Non-pigmented ciliary epithelial cell (primary cell): ENCODE measurements around the gene CCDC61.

Source experiments
- DNase-seq: peaks from one replicate; pipeline ENCODE4 v3.0.0-alpha.2; 2010; ENCODE audit warnings: low read depth

Gene CCDC61, protein sequence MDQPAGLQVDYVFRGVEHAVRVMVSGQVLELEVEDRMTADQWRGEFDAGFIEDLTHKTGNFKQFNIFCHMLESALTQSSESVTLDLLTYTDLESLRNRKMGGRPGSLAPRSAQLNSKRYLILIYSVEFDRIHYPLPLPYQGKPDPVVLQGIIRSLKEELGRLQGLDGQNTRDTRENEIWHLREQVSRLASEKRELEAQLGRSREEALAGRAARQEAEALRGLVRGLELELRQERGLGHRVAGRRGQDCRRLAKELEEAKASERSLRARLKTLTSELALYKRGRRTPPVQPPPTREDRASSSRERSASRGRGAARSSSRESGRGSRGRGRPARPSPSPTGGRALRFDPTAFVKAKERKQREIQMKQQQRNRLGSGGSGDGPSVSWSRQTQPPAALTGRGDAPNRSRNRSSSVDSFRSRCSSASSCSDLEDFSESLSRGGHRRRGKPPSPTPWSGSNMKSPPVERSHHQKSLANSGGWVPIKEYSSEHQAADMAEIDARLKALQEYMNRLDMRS

DNA sequence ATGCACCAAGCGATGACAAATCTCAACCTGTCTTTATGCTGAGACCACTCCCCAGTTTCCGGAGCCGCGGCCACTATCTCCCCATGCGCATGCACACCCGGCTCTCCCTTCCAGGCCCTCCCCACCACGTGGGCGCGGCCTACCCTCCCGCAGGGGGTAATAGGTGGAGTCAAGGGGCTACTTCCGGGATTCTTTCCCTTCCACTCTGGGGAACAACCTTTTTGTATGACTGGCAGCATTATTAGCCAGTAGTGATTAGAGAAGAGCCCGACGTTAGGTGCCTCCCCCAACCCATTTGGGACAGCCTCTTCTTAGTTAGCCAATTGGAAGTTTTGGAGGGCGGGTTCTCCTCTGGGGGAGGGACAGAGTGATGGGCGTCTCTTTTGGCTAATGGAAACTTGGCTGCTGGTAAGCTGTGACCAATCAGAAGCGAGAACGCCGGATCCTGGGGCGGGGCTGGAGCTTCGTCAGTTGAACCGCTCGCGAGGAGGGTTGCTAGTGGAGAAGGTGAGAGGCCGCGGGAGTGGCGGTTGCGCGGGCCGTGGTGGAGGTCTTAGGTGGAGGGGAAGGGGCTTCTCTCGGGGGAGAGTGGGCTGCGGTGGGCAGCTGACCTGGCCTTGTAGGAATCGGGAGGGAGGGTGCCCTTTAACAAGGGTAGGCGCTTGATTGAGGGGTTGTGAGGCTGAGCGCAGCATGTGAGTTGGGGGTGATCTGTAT, at the start of gene CCDC61:
Gene CCDC61, plus strand, starts transcription at position 470 of the 717 bp plus-strand sequence. CDS start 7,552 bp downstream, outside the sequence.
- peak; percentile 99 for DNase-seq

DNA sequence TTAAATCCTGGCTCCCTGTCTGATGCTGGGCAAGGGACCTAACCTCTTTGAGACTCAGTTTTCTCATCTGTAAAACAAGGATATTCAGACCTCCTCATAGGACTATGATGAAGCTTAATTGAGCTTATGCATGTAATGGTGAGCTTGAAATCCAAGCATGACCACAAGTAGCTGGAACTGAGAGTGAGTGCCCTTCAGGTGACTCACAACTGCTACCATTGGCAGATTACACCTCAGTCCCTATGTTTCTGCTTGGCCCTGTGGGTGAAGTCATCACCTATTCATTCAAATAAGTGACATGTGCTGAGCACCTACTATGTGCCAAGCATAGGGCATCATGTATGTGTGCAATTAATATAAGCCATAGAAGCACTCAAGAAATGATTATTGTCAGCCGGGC, 47.3 kb upstream of the CCDC61 start:
- DNase-seq: no peak

DNA sequence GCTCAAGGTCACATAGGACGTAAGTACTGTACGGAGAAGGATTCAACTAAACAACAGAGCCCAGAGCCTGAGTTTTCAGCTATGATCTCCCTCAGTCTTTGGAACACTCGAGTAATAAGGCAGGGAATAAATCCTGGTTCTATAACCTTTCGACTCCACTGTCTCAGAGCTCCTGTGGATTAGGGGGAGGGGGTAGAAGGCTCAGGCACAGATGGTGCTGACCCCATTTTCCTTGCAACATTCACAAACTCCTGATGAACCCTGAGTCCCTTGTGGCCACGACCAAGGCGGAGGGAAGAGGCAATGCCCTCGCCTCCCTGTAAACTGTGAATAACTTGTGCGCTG, 43.0 kb upstream of the CCDC61 start:
- no peak for DNase-seq

DNA sequence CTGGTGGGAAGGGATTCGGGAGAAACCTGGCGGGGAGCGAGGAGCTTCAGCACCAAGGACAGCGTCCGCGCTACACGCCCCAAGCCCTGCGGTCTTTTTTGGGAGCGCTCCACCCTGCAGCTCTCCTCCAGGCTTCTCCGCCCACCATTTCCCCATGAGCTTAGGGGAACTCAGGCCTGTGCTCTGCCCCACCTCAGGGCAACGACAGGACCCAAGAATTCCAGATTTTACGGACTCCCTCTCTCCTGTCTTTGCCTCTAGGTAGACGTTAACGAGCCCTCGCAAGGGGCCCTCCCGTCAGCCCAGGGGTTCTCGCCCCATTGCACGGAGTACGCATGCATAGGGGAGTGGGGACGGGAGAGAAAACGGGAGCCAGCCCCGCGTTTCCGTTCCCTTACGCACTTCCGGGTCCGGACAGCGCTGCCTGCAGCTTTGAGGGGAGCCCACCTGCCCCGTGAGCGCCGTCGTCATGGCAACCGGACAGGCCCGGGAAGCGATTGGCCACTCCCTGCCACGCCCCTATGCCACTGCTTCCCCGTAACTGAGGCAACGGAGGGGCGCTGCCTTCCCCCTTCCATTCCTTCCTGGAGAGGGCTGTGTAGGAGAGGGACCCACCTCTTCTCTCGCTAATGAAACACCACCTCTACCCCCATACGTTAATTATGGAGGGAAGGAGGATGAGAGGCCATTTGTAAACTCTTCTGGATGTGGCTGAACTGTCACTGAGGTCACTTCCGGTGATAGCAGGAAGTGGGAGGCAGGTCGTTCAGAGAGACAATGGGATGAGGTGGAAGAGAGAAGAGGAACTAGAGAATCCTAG, 42.4 kb upstream of the CCDC61 start:
- DNase-seq: no peak

DNA sequence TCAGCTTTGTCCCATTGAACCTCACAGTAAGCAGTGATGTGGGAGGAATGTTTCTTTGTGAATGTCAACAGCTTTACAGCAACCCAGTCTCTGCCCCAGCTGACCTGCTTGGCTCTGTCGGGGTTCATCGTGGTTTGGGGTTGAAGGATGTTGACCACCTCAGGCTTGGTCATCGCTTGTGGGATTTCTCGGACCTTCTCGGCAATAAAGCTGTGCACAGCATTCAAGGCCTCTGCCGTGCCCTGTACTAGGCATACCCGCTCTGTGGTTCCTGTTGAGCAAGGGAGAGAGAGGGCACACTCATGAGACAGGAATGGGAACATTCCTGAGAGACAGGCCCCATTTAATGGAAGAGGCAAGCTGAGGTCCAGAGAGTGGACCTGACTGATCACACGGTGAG, 41.6 kb upstream of the CCDC61 start:
- no peak for DNase-seq

DNA sequence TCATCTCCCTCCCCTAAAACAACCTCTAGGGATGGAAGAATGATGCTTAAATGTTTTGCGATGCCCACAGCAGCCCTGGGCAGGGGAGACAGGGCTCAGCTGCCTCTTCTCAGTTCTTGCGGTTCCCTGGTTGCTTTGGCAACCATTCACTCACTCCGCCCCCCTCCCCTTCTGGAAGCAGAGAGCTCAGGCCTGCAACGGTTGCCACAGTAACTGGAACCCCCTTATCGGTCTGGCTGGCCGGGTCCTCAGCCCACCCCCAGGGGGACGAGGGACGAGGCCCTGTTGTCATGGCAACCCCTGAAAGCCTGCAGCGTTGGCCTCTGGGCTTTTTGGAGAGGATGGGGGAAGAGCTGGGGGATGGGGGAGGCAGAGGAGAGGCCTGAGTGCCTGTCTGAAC, 41.1 kb upstream of the CCDC61 start:
- DNase-seq: no peak

DNA sequence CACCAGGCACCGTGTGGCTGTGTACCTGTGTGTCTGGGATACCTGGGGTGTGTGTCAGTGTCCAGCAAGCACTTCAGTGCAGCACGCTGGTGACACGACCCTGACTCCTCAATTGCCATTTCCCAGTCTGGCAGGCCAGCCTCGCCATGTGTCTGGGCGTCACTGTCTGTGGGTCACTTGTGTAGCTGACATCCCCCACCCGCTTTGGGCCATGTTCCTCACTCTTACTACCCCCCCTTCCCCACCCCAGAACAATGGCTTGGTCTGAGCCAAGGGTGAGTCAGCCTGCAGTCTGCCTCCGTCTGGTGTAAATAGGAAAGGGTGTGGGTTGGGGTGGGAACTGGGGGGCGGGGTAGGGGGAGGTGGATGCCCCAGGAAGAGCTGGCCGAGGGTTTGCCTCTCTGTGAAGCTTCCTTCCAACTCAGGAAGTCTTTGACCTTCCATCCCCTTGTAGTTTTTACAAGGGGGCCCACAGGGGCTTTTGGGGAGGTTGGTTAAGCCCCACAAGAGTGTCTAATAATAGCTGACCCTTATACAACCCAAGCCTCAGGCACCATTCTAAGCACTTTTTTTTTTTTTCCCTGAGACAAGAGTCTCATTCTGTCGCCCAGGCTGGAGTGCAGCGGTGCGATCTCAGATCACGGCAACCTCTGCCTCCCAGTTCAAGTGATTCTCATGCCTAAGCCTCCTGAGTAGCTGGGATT, 39.2 kb upstream of the CCDC61 start:
- no peak for DNase-seq

DNA sequence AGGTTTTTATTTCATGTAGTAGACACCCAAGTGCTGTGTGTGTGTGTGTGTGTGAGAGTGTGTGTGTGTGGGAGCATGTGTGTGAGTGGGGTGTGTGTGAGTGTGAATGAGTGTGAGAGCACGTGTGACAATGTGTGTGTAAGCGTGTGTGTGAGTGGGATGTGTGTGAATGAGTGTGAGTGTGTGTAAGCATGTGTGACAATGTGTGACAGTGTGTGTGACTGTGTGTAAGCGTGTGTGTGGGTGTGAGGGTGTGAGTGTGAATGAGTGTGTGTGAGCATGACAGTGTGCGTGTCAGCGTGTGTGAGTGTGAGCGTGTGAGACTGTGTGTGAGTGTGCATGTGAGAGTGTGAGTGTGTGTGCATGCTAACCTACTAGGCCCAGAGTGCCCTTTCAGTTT, 36.9 kb upstream of the CCDC61 start:
- no peak for DNase-seq

DNA sequence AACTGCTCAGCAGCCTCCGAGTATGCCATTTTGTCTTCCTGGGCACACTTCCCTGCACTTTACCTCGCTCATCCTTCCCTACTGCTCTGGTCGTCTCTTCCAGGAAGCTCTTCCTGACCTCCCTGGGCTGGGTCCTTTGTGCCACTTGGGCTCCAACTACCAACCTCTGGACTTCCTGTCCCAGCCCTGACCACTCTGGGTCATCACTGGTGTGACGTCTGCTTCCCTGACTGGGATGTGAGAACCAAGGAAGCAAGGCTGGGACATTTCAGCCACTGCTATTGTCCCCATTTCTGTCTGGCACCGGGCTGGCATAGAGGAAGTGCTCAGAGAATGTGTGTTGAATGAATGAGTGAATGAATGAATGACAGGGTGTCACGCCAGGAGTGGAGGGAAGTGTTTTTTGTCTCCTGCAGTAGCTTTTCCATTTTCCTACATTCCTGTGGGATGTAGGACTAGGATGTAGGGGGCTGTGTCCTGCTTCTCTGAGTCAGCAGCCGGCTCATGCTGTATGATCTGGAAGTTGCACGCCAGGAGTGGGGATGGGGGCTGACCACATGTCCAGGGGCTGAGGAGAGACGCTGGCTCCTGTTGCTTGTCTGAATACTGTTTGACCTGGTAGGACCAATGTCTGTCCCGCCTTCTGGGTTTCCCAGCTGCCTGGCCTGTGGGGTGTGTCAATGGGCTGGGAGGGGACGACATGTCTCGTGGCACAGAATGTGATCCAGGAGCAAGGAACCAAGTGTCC, 36.3 kb upstream of the CCDC61 start:
- no peak for DNase-seq

DNA sequence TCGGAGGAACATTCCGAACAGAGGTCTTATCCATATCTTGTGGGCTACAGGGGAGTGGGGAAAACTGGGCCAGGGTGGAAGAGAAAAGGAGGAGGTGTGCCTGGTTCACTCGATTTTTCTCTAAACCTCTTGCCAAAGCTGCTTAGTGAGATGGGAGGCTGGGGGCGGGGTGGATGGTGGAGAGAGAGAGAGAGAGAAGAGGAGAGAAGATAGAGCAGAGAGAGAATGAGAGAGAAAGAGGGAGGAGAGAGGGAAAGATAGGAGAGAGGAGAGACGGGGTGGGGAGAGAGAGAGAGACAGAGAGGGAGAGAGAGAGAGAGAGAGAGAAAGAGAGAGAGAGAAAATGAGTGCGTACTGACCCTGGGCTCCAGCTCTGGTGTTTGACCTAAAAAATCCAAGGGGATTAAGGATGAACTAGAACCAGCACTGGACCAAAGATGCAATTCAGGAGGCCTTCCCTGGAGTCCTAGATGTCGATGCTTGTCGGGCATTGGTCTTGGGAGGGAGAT, 35.7 kb upstream of the CCDC61 start:
- no peak for DNase-seq

DNA sequence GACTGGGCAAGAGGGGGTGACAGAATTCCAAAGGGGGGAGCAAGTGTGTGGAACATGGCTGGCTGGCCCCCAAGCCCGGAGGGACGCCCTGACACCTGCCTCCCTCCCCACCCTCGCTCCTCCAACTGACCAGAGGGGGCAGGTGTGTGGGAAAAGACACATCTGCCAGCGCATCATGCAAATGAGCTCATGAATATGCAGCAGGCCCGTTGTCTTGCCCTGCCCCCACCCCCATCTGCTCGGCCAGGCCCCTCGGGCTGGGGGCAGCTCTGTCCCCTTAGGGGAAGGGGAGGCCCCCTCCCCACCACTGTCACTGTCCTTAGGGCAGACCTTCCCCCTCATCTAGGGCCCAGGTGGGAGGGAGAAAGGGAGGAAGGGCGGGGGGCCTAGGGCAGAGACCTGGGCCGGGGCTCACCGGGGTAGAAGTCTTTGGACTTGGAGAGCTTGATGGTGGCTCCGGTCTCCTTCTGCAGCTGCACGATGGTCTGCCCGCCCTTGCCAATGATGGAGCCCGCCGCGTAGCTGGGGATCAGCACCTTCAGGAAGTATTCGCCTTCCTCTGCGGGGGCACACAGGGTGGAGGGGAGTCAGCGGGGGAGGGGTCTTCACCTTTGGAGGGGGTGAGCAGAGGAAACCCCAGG, 34.6 kb upstream of the CCDC61 start:
- no peak for DNase-seq

DNA sequence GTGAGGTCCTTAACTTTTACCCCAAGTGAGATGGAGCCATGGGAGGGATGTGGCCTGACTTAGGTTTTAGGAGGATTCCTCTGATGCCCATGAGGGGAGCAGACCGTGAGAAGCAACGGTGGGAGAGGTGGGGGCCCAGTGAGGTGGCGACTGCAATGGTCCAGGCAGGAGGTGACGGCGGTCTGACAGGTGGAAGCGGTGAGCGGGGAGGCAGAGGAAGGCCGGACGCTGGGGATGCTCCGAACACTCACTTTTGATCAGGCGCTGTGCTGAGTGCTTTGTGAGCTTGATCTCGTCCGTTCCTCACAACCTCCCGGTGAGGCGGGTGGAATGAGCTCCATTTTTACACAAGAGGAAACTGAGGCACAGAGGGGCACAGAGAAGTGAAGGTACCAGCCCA, 33.2 kb upstream of the CCDC61 start:
- DNase-seq: no peak

DNA sequence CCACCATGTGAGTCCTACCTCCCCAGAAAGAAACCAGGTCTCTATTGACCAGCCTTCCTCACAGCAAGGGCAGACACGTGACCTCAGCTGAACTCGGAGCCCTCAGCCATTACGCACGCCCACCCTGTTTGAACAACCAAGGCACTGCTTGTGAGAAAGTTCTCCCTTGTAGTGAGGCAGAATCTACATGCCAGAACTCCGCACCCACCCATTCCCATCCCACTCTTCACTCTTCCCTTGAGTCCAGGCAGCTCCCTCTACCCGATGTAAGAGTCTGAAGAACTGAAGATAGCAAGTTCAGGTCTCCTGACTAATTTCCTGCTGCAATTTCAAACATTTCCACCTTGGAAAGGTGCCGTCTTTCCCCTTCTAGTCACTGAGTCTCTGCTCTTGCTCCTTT, 28.0 kb upstream of the CCDC61 start:
- no peak for DNase-seq

DNA sequence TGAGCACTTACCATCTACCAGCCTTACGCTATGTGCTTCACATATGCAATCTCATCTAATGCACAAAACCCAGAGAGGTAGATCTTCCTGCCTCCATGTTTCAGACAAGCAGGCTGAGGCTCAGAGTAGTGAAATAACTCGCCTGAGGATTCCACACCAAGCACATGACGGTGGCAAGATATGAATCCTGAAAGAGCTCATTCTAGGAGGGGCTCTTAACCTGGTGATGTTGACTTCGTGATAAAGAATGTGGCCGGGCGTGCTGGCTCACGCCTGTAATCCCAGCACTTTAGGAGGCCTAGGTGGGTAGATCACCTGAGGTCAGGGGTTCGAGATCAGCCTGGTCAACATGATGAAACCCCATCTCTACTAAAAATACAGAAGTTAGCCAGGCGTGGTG, 26.6 kb upstream of the CCDC61 start:
- DNase-seq: no peak

DNA sequence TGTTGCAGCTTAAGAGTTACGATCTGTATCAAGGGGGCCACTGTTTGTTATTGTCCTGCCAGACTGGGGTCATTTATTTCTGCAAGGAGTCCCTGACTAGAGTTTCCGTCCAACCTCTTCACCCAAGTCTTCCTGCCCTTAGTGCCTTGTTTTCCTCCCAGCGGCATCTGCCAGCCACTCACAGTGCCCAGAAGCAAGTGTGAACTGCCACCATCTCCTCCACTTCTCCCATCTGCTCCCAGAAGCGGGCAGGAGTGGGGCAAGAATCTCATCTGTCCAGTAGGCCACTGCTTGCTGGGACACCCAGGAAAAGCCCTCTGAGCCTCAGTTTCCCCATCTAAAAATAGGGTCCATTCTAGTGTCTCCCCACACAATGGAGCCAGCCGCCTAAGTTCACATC, 25.6 kb upstream of the CCDC61 start:
- no peak for DNase-seq

DNA sequence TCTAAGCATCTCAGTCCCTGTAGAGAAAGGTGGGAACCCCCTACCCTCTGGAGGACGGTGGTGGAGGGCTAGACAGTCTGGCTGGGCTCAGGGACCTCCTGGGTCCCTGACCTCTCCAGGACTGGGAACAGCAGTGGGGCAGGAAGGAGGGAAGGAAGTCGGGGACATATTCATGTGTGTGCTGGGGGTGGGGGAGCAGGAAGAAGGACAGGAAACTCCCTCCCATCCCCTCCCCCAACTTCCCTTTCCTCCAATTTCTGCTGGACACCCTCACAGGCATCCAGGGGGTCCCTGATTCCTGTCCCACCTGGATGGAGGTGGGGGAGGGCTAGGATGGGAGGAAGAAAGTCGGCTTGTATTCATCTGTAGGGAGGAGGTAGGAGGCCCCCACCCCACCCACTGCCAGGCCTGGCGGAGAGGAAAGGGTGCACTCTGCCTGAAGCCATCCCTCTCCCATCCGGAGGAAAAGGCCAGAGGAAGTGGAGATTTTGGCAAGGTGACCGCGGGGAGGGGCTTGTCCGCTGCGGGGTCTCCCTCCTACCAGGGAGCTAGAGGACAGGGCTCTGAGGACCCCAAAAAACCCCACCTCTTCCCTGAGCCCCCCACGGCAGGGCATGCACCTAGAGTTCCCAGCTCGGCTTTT, 23.9 kb upstream of the CCDC61 start:
- DNase-seq: no peak

DNA sequence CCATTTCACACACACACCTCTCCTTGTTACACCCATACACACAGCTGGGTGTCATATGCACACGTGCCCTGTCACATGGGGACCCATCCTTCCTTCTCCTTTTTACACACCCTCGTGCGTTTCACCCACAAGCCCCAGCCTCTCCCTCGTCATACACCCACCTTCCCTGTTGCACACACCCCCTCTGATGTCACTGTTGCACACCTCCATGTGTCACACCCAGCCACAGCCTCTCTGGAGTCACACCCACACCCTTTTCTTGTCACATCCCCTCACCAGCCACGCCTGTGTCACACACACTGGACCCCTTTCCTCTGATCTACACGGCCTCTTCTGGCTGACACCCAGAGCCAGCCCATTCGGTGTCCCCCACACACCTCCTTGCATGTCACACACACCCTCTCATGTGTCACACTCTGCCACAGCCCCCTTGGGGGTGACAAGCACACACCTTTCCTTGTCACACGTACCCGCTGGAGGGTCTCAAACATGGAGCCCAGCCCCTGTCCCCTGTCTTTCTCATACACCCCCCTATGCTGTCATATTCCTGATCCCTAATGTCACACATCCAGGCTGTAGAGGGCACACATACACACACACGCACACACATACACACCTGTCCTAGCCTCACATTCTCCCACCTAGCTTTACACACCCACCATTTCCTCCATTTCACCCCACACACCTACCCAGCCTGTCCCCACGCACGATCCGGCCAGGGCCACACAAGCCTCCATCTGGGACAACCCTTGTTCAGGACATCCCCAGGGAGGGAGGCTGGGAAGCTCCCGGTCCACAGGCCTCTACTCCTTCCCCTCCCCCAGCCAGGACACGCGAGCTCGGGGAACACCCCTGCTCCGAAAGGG, 23.0 kb upstream of the CCDC61 start:
- no peak for DNase-seq

DNA sequence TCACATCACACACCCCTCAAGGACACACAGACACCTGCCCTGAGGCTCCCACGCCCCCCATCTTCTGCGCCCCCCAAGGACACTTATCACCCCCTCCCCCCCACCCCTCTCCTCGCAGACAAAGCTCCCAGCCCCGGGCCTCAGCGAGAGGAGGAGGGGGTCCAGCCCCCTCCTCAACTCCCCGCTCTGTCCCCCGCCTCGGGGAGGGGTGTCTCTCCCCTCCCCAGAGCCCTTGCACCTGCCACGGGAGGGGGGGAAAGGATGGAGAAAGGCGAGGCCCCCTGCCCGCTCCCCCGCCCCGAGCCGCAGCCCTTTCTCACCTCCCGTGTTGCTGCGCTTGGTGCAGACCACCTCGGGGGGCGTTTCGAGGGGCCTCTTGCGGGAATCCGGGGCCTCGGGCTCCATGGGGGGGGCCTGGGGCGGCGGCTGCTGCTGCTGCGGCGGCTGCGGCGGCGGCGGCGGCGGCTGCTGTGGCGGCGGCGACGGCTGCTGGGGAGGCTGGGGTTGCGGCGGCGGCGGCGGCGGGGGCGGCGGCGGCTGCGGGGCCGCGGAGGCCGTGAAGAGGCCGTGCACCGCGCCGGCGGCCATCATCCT, 22.2 kb upstream of the CCDC61 start:
- DNase-seq: no peak
